HG03575 (cell line): ENCODE measurements around the gene NPY1R.

Experiments used
- ATAC-seq: cut with Tn5 transposase; IDR thresholded peaks from one replicate; pipeline ENCODE4 v1.9.1; 2021; ENCODE audit not compliant: unreplicated experiment, insufficient number of reproducible peaks, low FRiP score; ENCODE audit errors: extremely low read depth

NPY1R gene

DNA sequence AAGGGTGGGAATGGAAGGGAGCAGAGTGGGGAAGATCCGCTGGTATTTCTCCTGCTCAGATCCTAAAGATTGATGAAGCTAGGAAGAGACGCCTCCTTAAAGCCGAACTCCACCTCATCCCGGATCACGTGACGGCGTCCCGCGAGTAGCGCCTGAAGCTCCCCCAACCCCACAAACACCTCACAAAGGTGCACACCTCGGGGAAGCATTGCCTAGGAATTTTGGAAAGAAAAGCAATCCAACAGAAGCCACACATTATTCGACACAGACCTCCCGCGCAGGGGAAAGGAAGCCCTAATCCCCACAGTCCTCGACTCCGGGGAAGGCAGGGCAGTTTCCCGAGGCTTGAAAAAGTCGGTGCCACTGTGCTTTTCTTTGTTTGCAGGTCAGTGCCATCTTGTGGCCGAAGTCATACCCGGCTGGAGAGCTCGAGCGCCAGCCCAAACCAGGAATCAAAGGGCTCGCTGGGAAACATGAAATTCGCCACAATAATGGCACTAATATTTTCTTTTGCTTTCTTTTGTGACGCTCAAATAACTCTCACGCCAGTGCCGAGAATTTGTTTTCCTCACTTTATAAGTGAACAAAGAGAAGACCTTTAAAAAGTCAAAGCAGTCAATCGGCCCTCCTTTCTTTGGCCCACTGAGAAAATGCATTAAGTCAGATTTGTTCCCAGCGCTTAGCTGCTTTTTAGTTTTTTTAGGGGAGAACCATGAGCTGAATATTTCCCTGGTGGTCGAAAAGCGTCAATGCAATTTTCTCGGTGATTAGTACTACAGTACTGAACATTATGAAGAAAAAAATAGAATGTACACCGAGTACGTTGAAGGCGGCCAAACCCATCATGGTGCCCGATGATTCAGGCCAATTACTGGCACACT, at the start of gene NPY1R:
Gene NPY1R (minus strand): TSS at position 71 of the 881 bp plus-strand sequence. CDS start 6,042 bp downstream, outside the sequence.
- peak; percentile 65 for ATAC-seq

- no peak for ATAC-seq
Measured at GRCh38 chr4:163380703-163381102, 48.3 kb upstream of the NPY1R start.

GRCh38 chr4:163378661-163379060, 46.3 kb upstream of the NPY1R start:
- ATAC-seq: no peak

DNA sequence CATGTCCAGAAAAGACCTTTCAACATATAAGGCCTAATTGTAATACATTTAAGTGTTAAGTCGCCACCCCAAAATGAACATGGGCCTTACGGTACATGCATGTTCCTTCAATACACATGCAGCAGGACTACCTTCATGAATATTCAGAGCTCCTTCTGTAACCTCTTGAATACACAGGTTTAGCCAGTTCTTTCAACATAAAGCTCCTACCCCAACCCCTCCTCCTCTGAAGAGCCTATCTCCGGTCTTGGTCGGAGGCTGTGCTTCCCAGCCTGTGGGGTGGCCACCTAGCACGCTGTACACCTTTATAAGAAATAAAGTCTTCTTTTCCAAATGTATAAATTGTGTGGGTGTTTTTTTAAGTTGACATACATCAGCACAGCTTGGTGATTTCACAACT, 39.6 kb upstream of the NPY1R start:
- no peak for ATAC-seq

GRCh38 chr4:163367651-163368050, 35.3 kb upstream of the NPY1R start:
- ATAC-seq: no peak

- no peak for ATAC-seq
Measured at GRCh38 chr4:163356104-163356503, 23.7 kb upstream of the NPY1R start.

- no peak for ATAC-seq
Measured at GRCh38 chr4:163353054-163353453, 20.7 kb upstream of the NPY1R start.

GRCh38 chr4:163350672-163351071, 18.3 kb upstream of the NPY1R start:
- no peak for ATAC-seq

DNA sequence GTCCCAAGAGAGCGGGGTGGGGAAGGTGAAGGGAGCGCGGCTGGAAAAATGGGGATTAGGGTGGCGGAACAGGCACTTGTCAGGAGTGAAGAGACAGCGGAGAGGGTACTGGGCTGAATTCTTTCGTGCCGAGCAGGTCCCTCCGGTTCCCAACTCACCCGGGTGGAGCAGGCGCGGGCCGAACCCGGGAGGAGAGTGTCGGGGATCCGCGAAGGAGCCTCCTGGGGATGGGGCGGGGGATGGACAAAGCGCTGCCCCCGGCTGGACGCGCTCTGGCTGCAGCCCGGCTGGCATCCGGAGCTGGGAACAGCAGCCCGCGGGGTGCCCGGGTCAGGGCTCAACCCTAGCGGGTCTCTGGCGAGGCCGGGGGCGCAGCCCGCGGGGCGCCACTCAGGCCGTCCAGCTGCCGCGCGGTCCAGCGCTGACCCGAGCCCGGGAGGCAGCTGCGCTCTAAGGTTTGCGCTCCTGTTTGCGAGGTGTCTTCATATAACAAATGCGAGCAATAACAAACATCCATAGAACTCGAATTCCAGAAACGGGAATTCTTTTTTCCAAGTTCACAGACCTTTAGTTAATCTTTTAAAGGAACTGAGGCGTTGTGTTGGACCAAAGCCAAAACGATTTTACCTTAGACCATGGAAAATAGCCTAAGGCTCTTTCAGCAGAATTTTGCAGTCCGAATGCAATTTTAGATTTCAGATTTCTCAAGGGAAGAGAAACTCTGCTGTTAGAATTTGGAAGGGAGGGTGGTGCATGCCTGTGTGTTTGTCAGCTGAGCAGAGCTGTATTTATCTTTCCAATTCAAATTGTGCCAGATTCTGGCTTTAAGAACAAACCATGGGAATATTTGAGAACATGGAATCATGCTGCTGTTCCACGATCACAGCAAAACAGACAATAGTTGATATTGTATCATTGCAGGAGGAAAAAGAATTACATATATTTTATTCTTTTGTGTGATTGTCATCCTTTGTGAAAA, 12.0 kb upstream of the NPY1R start:
- ATAC-seq: no peak

- no peak for ATAC-seq
Measured at GRCh38 chr4:163343604-163344146, 11.3 kb upstream of the NPY1R start, which contains the start of gene NPY5R. Gene NPY5R (plus strand): TSS chr4:163343892. CDS start chr4:163350274, 6,382 bp downstream.

DNA sequence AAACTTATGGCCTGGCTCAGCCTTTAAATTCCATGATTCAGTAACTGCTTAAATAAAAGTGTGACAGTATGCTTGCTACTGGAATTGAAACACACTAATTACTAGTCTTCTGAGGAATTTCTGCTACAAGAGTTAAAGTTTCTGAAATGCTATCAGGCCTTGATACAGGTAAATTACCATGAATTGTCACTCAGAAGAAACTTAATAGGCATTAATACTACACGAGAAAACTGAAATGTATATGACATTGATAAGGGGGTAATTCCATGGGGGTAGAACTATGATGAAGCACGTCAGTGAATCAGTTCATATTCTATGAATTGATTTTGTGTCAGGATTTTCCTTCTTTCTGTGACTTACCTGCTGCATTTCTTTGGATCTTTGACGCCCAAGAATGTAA, 3.0 kb upstream of the NPY1R start:
- ATAC-seq: no peak

DNA sequence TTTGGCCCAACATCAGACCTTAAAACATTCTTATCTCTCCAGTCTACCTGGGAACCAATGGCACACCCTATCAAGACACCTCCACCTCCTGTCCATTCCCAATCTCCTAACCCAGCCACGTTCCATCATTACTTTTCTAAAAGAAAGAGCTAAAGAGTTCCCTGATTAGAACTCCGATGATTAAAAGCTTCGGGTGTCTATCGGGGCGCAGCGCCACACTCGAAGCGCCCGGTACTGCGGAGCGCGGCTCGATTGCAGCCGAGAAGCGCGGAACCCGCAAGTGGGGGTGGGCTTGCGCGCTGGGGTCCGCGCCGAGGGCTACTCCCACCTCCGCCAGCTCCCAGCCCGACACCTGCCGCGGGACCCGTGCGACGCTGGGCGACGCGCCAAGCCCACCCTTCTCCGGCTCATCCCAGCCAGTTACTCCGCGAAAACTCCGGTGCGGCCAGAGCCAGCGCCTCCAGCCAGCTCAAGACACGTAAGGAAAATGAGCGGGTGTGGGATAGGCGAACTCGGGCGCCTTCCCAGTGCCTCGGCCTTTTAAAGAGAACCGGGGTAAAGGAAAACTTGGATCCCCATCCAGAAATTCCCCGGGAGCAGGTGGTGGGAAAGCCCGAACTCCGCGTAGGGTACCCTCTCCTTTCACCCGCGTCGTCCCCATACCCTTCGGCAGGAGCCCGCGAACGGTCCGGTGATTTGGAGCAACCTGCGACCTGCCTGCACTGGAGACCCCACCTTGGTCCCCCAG, 593 bp downstream of the NPY1R start:
- ATAC-seq: no peak

GRCh38 chr4:163330916-163331628, 1.3 kb downstream of the NPY1R start:
- ATAC-seq: no peak

DNA sequence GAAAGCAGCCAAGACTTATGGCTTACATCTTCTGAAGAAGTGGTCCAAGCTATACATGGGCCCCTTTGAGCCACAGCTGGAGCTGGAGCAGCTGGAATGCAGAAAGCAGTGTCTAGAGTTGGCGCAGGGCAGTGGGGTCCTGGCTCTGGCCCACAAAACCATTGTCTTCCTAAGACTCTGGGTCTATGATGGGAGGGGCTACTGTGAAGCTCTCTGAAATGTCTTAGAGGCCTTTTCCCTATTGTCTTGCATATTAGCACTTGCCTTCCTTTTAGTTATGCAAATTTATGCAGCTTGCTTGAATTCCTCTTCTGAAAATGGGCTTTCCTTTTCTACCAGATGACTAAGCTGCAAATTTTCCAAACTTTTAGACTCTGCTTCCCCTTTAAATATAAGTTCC, 15.3 kb downstream of the NPY1R start:
- ATAC-seq: no peak

DNA sequence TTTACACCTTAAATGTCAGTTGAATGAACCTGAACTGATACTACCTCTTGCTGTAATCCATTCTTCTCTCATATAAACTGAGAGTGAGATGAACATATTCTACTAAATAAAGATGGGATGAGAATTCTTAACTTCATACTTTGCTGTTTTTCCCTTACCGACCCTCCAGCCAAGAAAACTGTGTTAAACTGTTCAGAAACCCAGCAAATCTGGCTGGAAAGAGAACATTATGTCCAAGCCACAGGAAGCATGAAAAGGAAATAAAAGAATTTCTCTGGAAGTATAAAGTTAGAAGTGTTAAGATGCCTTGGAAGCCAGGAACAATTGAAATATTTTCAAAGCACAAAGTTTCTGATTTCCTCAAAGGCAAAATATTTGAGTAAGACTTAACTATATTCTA, 22.9 kb downstream of the NPY1R start:
- ATAC-seq: no peak

DNA sequence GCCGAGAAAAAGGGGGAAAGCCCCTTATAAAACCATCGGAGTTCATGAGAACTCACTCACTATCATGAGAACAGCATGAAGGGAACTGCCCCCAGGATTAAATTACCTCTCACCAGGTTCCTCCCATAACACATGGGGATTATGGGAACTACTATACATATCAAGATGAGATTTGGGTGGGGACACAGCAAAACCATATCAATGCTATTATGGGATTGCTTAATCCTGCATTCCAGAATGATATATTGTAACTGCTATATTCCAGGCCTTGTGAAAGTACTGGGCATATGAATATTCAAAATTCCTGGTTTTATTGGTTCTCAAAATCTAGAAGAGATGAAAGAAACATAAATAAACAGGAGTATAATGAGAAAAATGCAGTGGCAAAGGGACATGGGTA, 29.3 kb downstream of the NPY1R start:
- no peak for ATAC-seq

DNA sequence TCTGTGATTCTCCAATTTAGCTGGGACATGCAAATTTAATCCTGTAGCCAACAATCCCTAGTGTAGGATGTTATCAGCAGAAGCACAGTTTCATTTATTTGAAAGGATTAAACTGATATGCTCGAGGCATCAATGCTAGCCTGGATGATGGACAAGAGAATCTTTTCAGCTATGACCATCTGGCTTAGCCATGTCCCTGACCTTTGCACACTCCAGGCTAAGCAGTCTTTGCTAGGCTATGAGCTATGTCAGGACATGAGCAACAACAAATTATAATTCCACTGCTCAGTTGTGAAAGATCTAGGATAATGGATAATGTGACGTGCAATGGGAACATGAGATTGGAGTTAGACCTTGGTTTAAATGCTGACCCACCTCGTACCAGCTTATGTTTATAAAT, 32.0 kb downstream of the NPY1R start:
- ATAC-seq: no peak

GRCh38 chr4:163295138-163295537, 37.3 kb downstream of the NPY1R start:
- no peak for ATAC-seq
